DLD1 (cell line): Measurements from ENCODE around the gene C4orf36.
"Not testable (repeated sequence)": the region's sequence is repeated elsewhere in the genome, so short reads cannot be mapped to it uniquely, and the experiment has no call there.

Experiments
- in situ Hi-C: cut with HindIII; loops from 2 replicates; pipeline ENCODE4 v1.10.0; 2017; ENCODE audit warnings: low sequenced_read_pairs

Gene C4orf36

GRCh38 chr4:86917212-86918039 lies 25.2 kb upstream of the C4orf36 start:
- in situ Hi-C loops: loop anchor here (25.0 kb wide), 2 partner anchors 195 to 405 kb away; no protein-coding TSS in a partner anchor

- in situ Hi-C loops: loop anchor here (25.0 kb wide), 2 partner anchors 196 to 404 kb away; no protein-coding TSS in a partner anchor
Observed at GRCh38 chr4:86916392-86916791, 24.2 kb upstream of the C4orf36 start.

- in situ Hi-C loops: loop anchor here (25.0 kb wide), 2 partner anchors 201 to 399 kb away; no protein-coding TSS in a partner anchor
Observed at GRCh38 chr4:86910820-86911684, 18.8 kb upstream of the C4orf36 start.

GRCh38 chr4:86910369-86910768 lies 18.1 kb upstream of the C4orf36 start:
- in situ Hi-C loops: loop anchor here (25.0 kb wide), 2 partner anchors 202 to 398 kb away; no protein-coding TSS in a partner anchor

- in situ Hi-C loops: loop anchor here (25.0 kb wide), 2 partner anchors 203 to 397 kb away; no protein-coding TSS in a partner anchor
Observed at GRCh38 chr4:86909546-86910295, 17.5 kb upstream of the C4orf36 start.

GRCh38 chr4:86908251-86908657 lies 16.0 kb upstream of the C4orf36 start:
- in situ Hi-C loops: loop anchor here (25.0 kb wide), 2 partner anchors 204 to 396 kb away; no protein-coding TSS in a partner anchor

GRCh38 chr4:86901864-86902263 lies 9.6 kb upstream of the C4orf36 start:
- in situ Hi-C loops: loop anchor here (25.0 kb wide), 2 partner anchors 210 to 390 kb away; no protein-coding TSS in a partner anchor

- in situ Hi-C loops: no loop called here
Observed at GRCh38 chr4:86898562-86898961, 6.3 kb upstream of the C4orf36 start.

GRCh38 chr4:86896596-86896995 lies 4.4 kb upstream of the C4orf36 start:
- in situ Hi-C loops: no loop called here

- in situ Hi-C loops: no loop called here
Observed at GRCh38 chr4:86895692-86896488, 3.7 kb upstream of the C4orf36 start.

GRCh38 chr4:86894455-86894854 lies 2.2 kb upstream of the C4orf36 start:
- in situ Hi-C loops: no loop called here

GRCh38 chr4:86893136-86893535 lies 914 bp upstream of the C4orf36 start:
- in situ Hi-C loops: no loop called here

GRCh38 chr4:86892636-86892960 lies 376 bp upstream of the C4orf36 start:
- in situ Hi-C loops: no loop called here

- in situ Hi-C loops: no loop called here
Observed at GRCh38 chr4:86890790-86891189, 1.4 kb downstream of the C4orf36 start.

GRCh38 chr4:86879641-86880040 lies 12.6 kb downstream of the C4orf36 start:
- in situ Hi-C loops: no loop called here

- in situ Hi-C loops: no loop called here
Observed at GRCh38 chr4:86878640-86879039, 13.6 kb downstream of the C4orf36 start.

GRCh38 chr4:86876894-86877685 lies 15.1 kb downstream of the C4orf36 start:
- in situ Hi-C loops: no loop called here

GRCh38 chr4:86875436-86875835 lies 16.8 kb downstream of the C4orf36 start:
- in situ Hi-C loops: not testable (repeated sequence)

- in situ Hi-C loops: no loop called here
Observed at GRCh38 chr4:86872135-86872534, 20.1 kb downstream of the C4orf36 start.
